CD4-positive, alpha-beta T cell treated with Interleukin-17A for 1 hour (primary cell): Measurements from ENCODE around the gene TSPAN9.

Source experiments
- DNase-seq: peaks from one replicate; pipeline ENCODE4 v3.0.0-alpha.2; 2020

Gene TSPAN9

DNA sequence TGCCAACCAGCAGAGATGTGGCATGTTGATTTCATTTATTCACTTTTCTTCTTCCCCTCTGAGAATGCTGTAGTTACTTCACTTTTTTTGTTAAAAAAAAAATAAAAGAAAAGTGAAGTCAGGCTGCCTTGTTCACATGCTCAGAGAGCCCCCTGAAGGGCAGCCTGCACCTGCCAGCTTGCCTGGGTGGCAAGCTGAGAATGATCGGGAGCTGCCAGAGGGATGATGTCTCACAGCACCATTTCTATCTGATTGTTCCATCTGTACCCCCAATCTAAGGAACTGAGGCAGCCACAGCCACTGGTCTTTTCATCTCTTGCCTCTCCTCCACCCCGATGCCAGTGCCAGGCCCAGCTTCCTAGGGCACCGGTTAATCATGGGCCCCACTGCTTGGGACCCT, 118.2 kb downstream of the TSPAN9 start:
- DNase-seq, result no peak

DNA sequence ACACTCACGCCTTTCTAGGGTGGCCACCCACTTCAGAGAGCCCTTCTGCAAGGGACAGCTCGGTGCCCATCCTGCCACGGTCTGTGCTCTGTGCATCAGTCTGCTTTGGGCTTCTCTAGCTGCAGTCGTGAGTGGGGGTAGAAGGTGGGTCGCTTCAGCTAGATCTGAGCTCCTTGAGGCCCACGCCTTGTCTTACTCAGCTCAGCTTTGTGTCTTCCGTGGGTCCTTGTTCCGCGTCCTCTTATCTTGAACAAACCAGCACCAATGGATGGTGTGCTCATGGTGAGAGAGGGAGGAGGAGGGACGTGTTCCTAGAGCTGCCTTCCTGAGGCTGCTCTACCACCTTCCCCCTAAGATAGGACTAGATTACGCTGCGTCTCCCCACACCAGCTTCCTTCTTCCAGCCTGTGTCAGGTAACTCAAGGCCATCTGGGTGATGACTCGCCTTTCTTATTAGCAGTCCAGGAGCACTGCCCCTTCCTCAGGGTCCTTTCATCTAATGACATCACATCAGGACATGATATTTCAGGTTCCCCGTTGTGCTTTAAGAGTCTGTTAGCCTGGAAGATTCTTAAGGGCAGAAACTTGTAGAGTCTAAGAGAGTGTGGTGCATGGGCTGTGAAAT, 118.8 kb downstream of the TSPAN9 start:
- DNase-seq, result no peak

DNA sequence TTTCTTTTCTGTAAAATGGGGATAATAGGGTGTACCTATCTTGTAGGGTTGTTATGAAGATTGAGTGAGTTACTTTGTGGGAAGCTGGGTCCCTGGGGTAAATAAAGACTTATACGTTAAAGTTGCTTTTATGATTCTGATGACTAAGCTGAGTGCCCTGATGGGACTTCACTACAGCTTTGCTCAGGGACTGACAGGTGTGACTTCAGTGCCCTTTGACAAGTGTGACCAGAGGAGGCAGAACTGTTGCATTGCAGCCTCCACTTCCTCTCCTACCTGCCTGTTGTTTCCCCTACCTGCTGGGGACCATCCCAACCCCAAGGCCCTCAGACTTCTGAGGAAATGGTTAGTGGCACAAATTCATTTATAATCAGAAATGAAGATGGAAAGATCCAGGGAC, 119.3 kb downstream of the TSPAN9 start:
- no peak for DNase-seq

DNA sequence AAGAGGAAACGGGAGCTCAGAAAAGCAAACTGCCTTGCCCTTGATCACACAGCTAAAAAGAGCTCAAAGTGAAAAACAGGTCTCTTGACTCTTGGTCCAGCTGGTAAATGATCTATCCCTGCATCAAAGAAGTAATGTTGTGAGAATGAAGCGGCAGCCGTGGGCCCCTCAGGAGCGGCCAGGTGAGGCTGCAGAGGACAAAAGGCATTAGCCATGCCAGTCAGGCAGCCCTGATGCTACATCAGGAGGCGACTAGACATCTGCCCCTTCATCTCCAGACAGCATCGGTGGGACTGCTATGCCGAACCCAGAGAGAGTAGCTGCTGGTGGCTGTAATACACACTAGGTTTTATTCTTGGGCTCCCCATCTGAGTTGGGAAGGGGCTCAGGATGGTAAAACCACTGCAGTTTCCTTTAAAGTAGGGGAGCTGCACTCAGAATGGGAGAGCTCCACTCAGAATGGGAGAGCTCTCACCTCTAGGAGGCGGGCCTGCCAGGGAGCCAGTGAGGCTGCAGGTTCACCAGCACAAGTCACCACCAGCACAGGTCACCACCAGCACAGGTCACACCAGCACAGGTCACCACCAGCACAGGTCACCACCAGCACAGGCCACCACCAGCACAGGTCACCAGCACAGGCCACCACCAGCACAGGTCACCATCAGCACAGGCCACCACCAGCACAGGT, 120.1 kb downstream of the TSPAN9 start:
- no peak for DNase-seq

DNA sequence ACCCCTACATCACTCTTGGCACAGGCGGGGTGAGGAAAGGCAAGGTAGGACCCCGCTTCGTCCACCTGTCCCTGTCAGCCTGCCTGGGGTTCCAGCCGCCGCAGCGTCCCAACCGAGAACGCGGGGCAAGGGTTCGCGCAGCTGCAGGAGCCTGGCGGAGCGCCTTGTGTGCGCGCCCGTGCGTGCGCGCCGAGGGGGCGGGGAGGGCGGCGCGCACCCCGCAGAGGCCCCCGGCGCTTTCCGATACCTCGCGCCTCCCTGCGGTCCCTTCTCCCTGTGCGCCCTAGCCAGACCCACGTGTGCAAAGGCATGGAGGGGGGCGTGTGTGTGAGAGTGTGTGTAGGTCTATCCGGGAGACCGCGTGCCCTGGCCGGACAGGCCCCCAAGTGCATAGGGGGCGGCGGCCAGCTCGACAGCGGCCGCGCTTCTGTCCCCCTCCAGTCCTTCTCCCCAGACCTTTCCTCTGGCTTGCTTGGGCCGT, 122.4 kb downstream of the TSPAN9 start:
- DNase-seq, result no peak

DNA sequence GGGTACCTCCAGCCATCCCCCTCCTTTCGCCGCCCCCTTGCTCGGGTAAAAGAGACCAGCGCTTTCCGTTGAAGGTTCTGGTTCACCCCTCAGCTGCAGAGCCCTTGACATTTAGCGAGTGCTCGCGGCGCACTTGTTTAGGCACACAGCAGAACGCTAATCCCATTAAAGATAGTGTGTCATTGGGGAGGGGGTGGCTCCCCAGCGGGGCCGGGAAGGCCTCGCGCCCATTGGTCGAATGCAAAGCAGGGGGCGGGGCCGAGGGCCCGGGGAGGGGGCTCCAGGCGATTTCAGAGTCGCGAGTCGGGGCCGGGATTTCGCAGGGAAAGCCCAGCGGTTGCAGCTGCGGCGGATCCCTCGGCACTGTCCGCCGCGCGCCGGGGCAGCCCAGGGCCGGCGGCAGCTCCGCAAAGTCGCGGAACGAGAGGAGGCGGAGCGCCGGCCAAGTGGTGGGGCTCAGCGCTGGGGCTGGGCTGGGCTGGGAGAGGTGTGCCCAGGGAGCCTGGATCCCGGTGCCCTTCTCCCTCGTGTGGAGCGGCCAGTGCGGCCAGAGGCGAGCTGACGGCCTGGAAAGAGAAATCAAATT, 122.9 kb downstream of the TSPAN9 start:
- no peak for DNase-seq

DNA sequence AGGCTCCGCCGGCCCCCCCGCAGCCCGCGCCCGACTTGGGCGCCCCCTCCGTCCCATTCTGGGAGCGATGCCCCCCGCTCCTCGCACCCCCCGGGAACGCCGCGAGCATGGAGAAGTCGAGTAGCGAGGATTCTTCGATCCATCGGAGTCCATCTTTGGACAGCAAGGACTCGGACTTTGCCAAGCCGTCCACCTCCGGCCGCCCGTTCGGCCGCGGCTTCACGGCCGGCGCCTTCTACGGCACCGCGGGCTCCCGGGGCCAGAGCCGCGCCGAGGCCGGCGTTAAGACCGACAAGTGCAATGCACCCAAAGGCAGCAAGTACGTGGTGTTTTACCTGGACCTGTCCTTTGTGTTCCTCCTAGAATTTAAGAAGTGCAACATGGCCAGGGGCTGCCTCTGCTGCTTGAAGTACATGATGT, 123.6 kb downstream of the TSPAN9 start:
- DNase-seq, result no peak

DNA sequence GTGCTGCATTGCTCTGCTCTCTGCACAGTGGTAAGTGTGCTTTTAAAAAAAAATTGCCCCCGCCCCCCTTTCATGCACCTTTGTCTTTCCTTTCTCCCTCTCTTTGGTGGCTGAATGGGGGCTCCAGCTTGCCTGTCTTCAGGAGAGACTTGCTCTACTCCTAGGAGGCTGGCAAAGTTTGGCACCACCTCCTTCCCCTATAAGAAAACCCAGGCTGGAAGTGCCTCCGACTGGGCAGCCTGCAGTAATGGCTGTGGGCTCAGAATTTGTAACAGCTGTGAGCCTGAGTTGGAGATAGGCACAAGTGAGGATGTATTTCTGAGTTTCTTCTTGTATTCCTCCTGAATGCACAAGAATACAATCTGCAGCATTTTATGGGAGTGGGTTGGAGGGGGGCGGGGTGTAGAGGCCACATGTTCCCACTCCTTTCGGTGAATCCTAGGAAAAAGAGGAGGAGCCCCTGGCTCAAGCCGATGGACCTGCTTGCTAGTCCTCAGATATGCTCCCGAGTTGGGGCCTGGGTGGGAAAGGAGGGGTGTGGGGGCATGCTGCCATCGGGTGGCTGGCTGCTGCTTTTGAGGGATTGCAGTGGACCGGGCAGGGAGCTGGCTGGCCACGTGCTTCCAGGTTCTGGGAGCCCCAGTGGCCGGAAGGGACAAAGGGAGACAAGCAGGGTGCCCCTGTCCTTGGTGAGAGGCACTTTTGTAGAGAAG, 124.3 kb downstream of the TSPAN9 start:
- no peak for DNase-seq

DNA sequence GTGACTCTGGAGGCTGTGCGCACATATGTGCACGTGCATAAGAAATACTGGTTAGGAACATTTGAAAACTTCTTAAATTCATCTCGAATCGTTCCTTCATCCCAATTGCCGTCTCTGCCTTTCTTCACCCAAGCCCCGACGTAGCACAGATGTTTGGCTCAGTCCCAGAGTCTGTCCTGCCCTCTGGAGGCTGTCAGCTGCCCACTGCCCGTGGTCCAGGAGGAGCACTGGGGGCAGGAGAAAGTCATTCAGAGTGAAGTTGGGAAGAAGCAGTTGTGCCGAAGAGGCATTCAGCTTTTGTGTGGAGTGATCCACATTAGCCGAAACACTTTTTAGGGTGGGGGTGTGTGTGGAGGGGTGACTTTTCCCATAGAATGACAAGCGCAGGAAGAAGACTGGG, 124.9 kb downstream of the TSPAN9 start:
- no peak for DNase-seq

DNA sequence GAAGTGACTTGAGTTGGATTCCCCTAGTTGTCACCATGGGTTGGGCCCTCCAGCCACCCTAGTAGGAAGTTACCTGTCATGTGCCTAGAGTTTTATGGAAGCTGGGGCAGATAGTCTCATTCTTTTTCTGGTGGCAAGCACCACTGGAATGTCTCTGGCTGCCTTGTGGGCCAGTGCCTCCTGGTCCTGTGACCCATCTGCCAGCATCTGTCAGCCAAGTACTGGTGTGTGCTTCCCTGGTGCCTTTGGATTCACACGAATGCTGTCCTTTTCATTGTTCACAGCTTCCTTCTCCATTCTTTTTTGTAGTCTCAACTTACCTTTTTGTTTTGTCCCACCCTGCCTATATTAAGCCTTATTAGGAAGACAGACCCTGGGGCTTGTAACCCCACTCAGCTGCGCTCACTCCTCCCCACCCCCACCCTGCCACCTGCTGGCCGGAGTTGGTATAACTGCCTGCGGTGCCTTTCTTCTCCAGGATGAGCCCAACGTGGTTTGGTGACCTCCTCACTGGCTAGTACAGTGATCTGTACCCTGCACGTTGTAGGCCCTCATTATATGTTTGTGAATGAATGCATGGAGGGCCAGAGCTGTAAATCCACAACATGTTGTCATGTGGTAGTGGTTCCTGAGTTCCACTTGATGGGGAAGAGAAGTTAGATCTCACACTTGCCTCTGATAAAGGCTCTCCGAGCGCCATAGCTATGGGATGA, 125.7 kb downstream of the TSPAN9 start:
- DNase-seq, result peak; percentile 41

DNA sequence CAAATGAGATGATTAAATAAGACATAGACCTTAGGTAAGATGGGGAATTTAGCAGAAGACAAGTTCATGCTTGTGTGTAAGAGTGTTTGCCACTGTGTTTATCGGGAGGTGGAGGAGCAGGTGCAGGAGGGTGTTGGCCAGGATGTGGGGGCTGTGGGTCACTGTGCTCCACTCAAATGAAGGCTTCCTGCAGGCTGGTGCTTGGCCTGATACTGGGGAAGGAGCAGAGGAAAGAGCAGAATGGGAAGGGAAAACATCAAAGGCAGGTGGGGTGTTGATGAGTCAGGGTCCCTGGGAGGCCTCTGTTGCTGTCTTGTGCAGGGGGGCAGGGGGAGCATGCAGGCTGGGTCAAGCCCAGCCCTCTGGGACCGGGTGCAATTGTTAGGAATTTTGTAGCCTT, 126.5 kb downstream of the TSPAN9 start:
- no peak for DNase-seq

DNA sequence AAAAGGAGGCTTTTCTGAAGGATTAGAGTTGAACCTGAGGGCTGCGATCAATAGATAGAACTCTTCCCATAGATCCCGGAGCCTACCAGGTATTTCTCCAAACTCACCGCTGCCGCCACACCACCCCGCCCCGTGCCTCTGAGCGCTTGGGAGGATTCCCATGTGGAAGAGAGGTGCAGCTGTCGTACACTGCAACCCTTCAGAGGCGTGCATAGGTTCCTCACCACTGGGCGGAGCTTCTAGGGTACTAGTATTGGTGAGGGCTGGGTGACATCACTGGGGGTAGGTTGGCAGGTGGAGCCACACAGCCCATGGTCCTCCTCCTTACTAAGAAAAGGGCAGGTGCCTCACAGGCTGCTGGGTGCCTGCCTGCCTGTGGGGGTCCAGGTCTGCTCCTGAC, 127.0 kb downstream of the TSPAN9 start:
- no peak for DNase-seq

DNA sequence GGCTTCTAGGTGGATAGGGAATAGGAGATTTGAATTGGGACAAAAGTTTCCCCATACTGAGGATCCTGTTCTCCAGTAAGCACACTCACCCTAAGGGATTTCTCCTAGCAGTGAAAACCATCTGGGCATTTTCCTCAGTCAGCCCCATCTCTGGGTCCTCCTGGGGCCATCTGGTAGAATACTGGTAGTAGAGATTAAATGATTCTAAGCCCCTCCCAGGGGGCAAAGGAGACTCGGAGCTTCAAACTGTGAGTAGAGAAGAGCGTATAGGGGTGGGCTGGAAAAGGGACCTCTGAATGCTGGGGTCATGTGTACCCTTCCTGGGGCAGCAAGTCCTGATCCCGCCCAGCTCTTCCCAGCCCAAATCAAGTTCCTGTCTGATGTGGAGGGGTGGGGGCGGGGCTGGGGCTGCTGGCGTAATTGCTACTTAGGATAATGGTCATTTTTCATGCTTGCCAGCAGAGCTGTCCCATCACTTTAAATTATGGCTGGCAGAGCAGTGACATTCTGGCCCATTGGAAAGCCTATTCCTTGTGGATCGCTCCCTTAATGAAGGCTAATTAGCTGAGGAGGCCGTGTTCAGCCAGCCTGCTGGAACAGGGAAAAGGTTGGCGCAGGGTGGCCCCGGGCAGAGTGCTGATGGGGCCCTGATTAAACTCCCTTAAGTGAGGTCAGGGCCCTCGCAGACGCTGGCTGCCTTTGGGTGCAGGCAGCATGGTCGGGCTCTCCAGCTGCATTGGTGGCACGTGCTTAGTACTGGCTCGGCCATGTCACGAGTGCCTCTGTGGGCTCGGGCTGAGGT, 127.8 kb downstream of the TSPAN9 start:
- no peak for DNase-seq

DNA sequence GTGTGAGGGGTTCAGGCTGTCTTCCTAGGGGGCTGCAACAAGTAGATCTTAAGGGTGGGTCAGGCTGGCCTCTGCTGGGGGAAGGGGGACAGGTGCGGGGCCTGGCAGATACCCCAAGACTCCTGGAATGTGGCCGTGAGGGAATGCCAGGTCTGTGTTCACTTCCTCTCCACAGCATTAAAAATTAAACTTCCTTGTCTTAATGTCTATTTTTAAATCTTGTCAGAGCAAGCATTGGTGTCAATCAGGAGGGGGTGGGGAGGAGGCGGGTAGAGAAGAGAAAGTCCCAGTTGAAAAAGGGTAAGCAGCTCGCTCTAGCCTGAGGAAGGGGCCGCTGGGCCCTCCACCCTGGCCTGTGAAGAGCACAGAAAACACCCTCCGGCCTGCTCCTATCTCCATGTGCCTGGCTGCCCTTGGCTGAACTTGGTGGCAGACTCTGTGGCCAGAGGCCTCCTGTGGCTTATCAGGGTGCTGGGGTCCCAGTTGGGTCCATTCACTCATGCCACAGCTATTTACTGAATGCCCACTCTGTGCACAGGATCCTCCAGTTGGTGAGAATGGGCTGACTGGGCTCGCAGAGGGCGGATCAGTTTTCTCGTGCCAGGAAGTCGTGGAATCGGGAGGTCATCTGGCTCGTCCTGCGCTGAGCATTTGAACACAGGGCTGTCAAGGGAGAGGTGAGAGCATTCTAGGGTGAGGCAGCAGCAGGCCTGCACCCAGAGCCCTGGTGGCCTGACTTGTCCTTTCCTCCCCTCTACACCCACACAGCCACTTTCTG, 128.8 kb downstream of the TSPAN9 start:
- DNase-seq, result no peak

DNA sequence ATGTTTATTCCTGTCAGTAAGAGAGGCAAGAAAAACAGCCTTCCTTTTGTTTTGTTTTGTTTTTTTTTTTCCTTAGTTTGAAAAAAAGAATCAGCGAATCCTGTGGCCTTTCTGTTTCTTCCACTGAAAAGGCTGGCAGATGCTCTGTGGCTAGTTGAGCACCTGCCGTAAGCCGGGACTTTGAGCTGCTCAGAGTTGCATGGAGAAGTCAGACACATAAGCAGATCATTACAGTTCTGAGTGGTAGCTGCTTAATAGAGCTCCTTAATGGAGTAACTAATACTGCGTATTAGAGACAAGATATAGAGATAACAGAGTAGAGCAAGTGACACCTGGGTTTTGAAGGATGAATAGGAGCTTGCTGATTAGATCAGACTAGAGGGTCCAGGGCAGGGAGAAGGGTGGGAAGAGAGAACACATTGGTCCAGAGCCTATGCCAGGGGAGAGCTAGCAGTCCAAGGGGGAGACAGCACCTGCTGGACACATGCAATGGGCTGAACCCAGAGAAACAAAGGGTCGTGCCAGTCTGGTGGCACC, 129.4 kb downstream of the TSPAN9 start:
- no peak for DNase-seq

DNA sequence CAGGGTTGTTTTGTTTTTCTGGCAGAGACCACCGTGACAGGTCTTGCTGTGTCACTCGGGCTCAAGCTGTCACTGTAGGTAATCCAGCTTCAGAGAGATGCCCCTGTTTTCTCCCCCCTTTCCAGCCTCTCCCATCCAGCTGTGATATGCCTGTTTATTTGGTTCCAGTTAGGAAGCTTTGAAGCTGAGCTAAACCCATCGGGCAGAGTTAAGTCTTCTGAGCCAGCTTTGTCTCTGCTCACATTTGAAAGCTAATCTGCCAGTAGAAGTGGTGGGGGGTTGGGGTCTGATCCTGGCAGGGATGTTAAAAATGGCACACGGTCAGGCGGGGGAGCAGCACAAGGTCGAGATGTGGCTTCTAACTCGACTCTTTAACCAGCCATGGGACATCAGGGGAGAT, 130.0 kb downstream of the TSPAN9 start:
- DNase-seq, result no peak

DNA sequence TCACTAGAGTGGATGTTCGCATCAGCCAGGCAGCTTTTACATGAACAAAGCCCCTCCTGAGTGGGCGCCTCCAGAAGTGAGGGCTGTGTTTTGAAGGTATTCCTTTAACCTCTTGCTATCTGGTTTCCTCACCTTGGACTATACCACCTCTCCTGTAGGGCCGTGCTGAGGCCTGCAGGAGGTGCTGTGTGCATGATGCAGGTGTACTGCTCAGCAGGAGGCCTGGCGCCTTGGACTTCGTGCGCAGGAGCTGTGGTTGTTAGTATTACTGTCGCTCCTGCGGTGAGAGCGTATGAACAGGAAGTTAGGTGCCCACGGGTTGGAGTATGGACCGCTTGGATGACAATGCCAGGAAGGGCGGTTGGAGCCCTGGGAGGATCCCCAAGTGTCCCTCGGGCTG, 130.7 kb downstream of the TSPAN9 start:
- no peak for DNase-seq

DNA sequence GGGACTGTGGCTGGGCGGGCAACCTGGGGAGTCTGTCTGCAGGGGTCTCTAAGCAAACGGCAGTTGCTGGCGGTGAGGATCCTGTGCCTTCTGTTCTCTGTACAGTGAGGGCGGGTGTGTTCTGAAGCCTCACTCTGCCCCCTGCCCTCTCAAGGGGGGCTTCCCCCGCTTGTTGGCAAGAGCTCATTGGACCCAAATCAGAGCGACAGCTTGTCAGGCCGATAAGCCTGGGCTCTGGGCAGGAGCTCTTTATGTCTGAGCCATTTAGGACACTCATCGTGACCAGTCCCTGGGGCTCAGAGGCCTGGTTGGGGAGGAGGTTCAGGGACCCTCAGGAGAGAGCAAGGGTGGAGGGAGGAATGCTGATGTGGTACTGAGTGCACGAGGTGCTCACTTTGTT, 136.0 kb downstream of the TSPAN9 start:
- DNase-seq, result no peak

DNA sequence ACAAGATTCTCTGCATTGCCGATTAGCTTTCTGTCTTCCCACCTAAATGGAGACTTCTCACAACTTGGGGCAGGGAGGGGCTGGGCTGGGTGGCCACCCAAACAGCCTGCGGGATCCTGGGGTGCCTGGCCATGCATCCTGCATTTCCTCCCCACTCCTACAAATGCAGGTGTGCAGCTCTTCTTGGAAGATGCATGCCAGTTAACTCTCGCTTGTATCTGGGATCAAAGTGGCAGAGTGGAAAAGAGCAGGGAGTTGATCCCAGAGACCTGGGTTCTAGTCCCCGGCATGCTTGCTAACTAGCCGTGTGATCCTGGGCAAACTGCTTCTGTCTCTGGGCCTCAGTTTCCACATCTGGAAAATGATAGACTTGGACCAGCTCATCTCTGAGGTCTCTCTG, 136.6 kb downstream of the TSPAN9 start:
- no peak for DNase-seq

DNA sequence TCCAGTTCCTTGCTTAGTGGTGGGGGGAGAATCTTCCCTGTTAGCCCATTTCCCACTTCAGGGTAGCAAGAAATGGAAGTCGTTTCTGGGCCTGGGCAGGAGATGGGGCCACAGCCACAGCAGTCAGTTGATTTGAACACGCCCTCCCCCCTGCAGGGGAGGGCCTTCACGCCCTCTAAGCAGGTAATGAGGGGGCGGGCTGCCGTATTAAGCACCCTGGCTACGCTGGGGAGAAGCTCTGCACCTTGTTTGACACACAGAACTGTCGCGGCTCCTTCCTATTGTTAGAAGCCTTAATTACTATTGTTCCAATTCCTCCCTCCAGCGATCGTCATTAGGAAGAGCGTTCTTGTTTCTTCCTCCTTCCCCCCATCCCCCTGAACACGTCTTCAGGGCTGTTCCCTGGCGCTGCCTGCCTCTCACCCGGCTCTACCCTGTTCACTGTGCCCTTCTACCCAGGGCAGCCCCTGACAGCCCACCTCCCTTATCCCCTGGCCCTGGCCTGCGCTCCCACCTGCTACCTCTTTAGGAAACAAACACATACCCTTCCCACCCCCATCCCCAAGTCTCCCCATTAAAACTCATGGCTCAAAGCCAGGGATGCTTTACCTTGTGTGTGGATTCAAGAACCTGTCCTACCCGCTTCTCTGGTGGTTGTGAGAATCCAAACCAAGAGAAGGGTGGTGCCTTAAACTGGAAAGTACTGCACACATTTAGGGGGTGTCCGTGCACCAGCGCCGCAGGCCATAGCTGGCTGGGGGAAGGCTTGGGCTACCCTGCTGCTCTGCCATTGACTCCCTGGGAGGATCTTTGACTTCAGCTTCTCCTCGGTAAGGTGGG, 137.6 kb downstream of the TSPAN9 start:
- no peak for DNase-seq
